CD4-positive, alpha-beta T cell treated with Interleukin-1 beta for 1 hour (primary cell): Measurements from ENCODE around the gene VPS16.
A peak's percentile ranks its signal among the peaks of the same experiment; 100 is the strongest.

Source experiments
- DNase-seq, 2 donors: peaks; one replicate each; pipeline ENCODE4 v3.0.0-alpha.2; 2020 to 2022

Gene VPS16

GRCh38 chr20:2836035-2836434, 4.5 kb upstream of the VPS16 start:
- DNase-seq = no peak

GRCh38 chr20:2837221-2837960, 3.2 kb upstream of the VPS16 start:
- DNase-seq = no peak

- no peak for DNase-seq
These were observed 2.3 kb upstream of the VPS16 start for GRCh38 chr20:2838170-2838797.

GRCh38 chr20:2838847-2839671, 1.5 kb upstream of the VPS16 start:
- no peak for DNase-seq

GRCh38 chr20:2839732-2840137, 810 bp upstream of the VPS16 start:
- DNase-seq = no peak

- peak; percentile 8 to 37 for DNase-seq
These were observed 504 bp downstream of the VPS16 start for GRCh38 chr20:2840967-2841531.

GRCh38 chr20:2845607-2846006, 5.1 kb downstream of the VPS16 start:
- DNase-seq = no peak

- DNase-seq = no peak
These were observed 6.2 kb downstream of the VPS16 start for GRCh38 chr20:2846698-2847097.

- no peak for DNase-seq
These were observed 7.3 kb downstream of the VPS16 start for GRCh38 chr20:2847802-2848201.

GRCh38 chr20:2849529-2849928, 9.0 kb downstream of the VPS16 start:
- no peak for DNase-seq

GRCh38 chr20:2851086-2851485, 10.5 kb downstream of the VPS16 start:
- no peak for DNase-seq

GRCh38 chr20:2858591-2858990, 18.0 kb downstream of the VPS16 start:
- no peak for DNase-seq

- DNase-seq = no peak
These were observed 19.0 kb downstream of the VPS16 start for GRCh38 chr20:2859330-2860121.

GRCh38 chr20:2864626-2865025, 24.1 kb downstream of the VPS16 start:
- no peak for DNase-seq

- DNase-seq = no peak
These were observed 24.6 kb downstream of the VPS16 start for GRCh38 chr20:2865101-2865500.

GRCh38 chr20:2865630-2866029, 25.1 kb downstream of the VPS16 start:
- DNase-seq = peak in 1 of 2 donors; percentile 53

GRCh38 chr20:2866236-2866635, 25.7 kb downstream of the VPS16 start:
- DNase-seq = no peak

- no peak for DNase-seq
These were observed 26.7 kb downstream of the VPS16 start for GRCh38 chr20:2867081-2867864.

GRCh38 chr20:2869381-2869780, 28.8 kb downstream of the VPS16 start:
- no peak for DNase-seq

- no peak for DNase-seq
These were observed 30.5 kb downstream of the VPS16 start for GRCh38 chr20:2871111-2871465.

- DNase-seq = peak in 1 of 2 donors; percentile 22
These were observed 31.3 kb downstream of the VPS16 start for GRCh38 chr20:2871661-2872458.
